ENCODE results near the gene STIL.

Gene STIL

DNA sequence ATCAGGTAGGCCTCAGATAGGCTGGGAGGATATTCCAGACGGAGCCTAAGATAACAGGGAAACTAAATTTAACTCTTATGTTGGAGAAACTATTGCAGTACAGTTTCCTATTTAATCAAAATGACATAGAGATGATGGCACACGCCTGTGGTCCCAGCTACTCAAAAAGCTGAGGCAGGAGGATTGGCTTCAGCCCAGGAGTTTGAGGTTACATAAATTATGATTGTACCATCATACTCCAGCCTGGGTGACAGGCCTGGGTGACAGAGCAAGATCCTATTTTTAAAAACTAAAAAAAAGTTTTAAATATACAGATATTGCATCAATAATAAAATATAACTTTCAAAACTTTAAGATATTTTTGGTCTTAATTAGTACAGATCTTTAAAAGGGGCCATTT, 56.7 kb downstream of the STIL start:
- TF ChIP-seq GATA2 (IDR thresholded peaks at IDR 0.05; ENCODE audit: low read depth, low read length): no peak
- TF ChIP-seq GATA3 (IDR thresholded peaks at IDR 0.05; ENCODE audit: low read depth, low read length): no peak

DNA sequence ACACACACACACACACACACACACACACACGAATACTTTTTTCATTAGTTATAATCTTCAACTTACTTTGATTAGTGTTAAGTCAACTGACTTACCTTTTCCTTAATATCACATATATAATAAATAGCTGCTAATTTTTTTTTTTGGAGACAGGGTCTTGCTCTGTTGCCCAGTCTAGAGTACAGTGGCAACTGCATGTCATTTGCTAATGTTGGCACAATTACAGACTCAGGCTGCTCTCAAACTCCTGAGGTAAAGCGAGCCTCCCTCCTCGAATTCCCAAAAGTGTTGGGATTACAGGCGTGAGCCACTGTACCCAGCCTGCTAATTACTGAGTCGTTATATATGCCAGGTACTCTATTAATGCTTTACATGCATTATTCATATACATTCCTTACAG, 61.2 kb downstream of the STIL start:
- TF ChIP-seq GATA2 (IDR thresholded peaks at IDR 0.05; ENCODE audit: low read depth, low read length) (no peak), GATA3 (IDR thresholded peaks at IDR 0.05; ENCODE audit: low read depth, low read length) (no peak)

DNA sequence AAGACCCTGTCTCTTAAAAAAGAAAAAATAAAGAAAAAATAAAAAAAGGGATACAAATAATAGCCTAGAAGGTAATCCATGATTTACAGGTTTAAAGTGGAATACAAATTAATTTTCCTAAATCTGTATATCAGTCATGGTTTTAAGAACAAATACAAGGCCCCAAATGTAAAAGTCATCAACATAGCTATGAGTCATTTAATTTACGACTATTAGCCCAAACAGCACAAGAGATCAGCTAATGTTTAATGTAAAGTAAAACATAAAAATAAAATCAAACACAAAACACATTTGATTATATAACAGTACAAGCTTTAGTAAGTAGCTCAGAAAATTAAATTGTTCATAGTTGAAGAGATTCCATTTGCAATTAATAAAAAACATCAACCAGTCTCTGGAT, 61.6 kb downstream of the STIL start:
- TF ChIP-seq GATA3 (IDR thresholded peaks at IDR 0.05; ENCODE audit: low read depth, low read length): no peak
- no peak for TF ChIP-seq GATA2 (IDR thresholded peaks at IDR 0.05; ENCODE audit: low read depth, low read length)

DNA sequence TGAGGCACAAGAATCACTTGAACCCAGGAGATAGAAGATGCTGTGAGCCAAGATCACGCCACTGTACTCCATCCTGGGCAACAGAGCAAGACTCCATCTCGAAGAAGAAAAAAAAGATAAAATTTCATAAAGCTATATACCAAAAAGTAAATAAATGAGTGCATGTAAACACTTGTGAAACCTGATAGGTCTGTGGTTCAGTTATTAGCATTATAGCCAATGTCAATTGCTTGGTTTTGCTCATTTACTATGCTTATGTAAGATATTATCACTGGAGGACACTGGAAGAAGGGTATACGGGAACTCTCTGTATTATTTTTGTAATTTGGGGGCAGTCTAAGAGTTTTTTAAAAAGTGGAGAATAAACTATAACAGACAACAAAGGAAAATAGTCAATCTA, 64.2 kb downstream of the STIL start:
- TF ChIP-seq GATA2 (IDR thresholded peaks at IDR 0.05; ENCODE audit: low read depth, low read length) (no peak), GATA3 (IDR thresholded peaks at IDR 0.05; ENCODE audit: low read depth, low read length) (no peak)

DNA sequence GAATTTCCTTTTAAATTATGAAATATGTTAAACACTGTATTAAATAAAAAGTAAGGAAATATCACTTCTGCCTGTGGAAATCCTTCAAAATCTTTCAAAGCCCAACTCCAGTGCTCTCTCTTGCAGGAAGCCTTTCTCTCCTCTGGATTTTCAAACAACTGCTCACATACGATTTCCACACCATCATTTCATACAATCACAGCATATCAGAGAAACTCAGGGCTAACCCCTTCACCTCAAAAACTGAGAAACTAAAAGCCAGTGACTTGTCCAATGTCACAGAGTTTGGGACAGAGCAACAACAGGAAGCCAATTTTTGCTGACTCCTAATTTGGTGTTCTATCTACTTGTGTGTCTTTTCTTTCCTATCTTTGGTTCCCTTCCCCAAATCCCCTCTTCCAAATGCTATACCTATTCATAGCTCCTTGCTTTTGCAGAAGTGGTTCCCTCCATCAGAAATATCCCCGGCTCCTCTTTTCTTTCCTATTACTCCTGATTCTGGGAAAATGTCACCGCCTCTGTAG, 69.5 kb downstream of the STIL start:
- TF ChIP-seq GATA3 (IDR thresholded peaks at IDR 0.05; ENCODE audit: low read depth, low read length) (no peak), GATA2 (IDR thresholded peaks at IDR 0.05; ENCODE audit: low read depth, low read length) (no peak)

DNA sequence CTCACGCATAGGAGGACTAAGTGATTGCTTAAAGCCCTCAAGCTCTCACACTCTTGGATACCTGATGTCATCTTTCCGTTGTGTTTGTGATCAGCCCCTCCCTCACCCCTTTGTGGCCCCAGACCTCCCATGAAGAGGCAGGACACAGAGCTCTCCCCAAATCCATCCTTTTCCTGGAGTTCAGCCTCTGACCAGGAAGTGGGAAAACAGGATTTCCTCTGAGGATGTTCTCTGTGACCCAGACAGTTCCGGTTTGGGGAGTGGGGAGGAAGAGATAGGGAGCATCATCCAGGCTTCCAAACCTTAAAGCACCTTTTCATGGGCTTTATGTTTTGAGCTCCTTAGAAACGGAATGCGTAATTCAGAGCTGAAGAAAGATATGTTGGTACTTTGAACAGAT, 70.0 kb downstream of the STIL start:
- TF ChIP-seq GATA3 (IDR thresholded peaks at IDR 0.05; ENCODE audit: low read depth, low read length): no peak
- no peak for TF ChIP-seq GATA2 (IDR thresholded peaks at IDR 0.05; ENCODE audit: low read depth, low read length)

DNA sequence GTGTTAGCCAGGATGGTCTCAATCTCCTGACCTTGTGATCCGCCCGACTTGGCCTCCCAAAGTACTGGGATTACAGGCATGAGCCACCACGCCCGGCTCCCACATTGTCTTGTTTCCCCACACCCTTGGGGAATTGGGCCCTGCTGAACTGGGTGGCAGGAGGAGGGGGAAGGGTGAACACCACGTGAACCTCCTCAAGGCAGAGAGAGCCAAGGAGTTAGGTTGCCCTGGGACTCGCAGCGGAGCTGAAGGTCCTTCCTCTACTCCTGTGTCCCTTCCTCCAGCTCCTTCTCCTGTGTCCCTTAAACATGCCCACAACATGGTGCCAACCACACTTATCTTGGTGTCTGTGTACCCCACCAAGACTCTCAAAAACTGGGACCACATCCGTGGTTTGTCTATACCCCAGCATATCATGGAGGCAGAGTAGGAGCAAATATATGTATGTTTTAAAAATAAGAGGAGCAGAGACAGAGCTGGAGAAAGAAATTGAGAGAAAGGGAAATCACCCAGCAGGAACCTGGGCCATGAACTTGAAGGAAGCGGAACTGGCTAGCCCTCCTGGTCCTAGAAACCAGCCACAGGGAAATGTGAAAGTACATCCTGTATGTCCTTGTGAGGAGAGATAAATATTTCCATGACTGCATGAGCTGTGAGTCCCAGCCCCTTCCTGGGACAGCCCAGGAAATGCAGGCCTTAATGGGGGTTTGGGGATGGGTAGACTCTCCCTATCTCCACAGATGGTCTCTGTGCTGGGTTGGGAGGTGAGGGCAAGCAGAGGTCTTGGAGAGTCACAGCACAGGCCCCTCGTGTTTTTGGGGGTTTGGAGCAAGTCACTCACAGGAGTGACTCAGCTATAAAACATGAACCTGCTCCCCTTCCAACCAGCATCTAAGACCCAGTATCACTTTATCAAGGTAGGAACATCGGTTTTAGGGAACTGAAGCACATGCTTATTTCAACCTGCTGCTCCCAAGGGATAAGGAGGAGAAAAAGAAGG, 72.5 kb downstream of the STIL start:
- TF ChIP-seq GATA2 (IDR thresholded peaks at IDR 0.05; ENCODE audit: low read depth, low read length) (no peak), GATA3 (IDR thresholded peaks at IDR 0.05; ENCODE audit: low read depth, low read length) (no peak)

DNA sequence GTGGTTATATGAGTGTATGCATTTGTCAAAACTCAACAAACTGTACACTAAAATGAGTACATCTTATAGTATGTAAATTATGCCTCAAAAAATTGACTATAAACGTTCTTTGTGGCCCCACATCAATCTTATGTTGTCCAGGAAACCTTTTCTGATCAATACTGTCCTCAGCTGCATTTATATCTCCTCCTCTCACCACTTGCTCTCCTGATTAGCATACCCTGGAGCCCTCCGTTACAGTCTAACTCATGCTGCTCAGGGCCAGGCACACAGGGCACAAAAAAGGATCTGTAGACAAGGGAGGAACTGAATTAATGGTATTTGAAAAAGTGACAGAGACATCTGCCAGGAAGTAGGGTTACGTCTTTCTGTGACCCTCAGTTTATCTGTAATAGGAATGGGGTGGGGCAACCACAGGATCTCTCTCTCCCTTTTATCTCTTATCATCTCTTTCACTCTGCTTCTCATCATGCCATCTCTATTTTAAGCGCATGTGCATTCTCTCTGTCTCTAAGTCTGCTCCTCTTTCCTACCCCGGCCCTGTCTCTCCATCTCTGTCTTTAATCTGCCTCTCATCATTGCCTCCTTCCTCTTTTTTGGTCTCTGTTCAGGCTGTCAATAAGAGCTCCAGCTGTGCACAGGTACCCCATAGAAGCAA, 74.9 kb downstream of the STIL start:
- TF ChIP-seq GATA2 (IDR thresholded peaks at IDR 0.05; ENCODE audit: low read depth, low read length) (no peak), GATA3 (IDR thresholded peaks at IDR 0.05; ENCODE audit: low read depth, low read length) (no peak)

DNA sequence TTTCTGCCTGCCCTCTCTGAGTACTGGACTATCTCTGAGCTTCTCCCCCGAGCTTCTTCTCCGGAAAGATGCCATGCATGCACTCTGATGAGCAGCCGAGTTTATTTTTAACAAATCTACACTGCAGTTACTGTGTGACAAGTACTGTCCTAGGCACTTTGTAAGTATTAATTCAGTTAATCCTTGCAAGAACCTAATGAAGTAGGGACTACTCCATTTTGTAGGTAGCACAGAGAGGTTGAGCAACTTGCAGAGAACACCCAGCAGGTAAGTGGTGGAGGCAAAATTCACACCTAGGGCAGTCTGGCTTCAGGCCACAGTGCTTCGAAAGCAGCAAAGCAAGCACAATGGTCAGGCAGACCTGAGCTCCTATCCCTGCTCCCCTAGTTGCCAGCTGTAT, 78.1 kb downstream of the STIL start:
- TF ChIP-seq GATA3 (IDR thresholded peaks at IDR 0.05; ENCODE audit: low read depth, low read length) (no peak), GATA2 (IDR thresholded peaks at IDR 0.05; ENCODE audit: low read depth, low read length) (no peak)

DNA sequence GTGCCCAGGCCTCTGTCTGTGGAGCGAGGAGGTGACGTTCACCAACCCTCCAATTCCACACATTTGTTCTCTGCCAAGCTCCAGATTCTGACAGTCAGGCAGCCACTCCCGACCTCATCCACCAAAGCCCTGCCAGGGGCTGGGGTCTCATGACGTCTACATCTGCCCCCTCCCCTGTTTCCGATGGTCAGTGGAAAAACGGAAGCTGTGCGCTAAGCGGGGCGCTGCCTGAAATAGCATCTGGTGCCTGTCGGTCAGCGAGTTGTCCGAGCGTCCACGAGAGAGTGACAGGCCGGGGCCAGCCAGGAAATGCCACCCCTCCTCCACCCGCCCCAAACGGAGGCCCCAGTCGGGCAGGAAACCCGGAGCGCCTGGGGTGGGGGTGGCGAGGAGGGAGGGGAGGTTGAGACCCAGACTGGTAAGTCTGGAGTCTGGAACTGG, 78.7 kb downstream of the STIL start:
- TF ChIP-seq GATA2 (IDR thresholded peaks at IDR 0.05; ENCODE audit: low read depth, low read length): no peak

DNA sequence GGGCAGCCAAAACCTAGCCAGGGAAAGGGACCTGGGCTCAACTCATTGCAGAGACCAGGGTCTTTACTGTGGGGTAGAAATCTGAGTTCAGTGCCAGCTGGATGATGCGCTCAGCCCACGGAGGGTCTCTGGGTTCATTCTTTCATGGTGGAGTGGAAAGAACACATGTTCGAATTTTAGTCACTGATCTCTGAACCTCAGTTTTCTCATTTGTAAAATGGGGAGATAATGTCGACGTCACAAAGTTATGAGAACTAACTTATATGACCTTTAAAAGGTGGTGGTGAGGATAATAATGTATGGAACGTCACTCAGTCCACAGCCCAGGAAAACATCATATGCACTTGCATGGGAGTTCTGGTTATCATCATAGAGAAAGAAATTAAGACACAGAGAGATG, 80.8 kb downstream of the STIL start:
- no peak for TF ChIP-seq GATA2 (IDR thresholded peaks at IDR 0.05; ENCODE audit: low read depth, low read length)
- TF ChIP-seq GATA3 (IDR thresholded peaks at IDR 0.05; ENCODE audit: low read depth, low read length): no peak

DNA sequence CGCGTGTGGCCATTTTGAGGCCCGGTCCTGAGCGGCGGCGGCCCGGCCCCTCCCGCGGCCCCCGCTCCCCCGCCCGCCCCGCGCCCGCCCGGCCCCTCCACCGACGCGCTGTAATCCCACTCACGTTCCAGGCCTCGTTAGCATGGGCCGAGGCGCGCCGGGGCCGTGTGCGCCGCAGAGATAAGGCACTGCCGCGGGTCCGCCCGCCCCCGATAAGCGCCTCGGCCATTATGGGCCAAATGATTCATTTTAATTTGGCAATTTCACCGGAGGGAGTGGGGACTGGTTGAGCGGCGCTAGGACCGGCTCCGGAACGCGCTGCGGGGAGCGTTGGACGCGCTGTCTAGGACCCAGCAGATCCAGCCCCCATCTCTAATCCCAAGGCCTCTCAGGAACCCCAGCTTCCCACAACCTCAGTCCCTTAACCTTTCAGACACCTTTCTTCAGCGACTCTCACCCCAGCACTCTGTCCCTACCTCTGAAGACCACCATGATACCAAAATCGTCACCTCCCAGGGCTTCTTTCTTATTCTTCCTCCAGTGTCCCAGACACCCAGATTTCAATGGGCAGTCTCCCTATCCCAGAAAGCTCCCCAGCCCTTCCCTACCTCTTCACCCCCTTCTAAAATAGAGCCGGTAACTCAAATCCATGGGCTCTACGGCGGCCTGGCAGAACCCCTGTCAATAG, 81.6 kb downstream of the STIL start, which contains the start of gene TAL1:
TAL1 (minus strand) TSS at position 39 of the 688 bp plus-strand sequence. CDS start 6,337 bp downstream, outside the sequence.
- TF ChIP-seq GATA2 (IDR thresholded peaks at IDR 0.05; ENCODE audit: low read depth, low read length) (peak; percentile 50; the same call in 1 of the 2 replicates), GATA3 (IDR thresholded peaks at IDR 0.05; ENCODE audit: low read depth, low read length) (no peak)

DNA sequence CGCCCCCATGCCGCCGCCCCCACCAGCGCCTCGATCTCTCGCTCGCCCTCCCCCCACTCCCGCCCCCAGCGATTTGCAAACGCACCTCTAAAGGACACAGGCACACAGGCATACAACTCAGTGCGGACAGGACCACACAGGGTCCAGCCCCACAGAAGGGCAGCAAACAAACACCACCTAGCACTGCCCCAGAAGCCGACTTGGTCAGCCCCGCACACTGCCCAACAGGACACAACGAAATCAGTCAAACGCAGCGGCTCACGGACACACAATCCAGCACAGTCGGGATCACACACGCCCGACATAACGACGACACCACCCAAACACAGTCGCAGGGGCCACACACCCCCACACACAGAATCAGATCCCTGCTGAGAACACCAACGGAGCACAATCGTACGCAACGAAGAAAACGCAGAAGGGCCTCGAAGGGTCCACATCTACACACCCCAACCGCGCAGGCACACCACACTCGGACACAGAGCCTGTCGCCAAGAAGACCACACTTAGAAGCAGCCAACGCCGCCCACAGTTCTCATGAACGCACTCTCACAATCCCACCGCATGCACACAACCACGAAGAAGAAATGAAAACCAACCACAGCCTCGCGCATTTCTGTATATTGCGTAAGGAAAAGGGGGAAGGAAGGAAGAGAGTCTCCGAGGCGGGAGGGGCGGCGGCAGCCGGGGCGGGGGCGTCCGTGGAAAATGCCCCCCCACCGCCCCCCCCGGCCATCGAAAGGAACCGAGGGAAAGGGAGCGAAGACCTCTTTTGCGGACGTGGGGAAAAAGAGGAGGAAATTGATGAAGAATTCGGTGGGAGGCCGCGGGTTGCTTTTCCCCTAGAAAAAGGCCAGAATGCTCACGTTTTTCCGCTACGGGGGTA, 82.4 kb downstream of the STIL start:
- TF ChIP-seq GATA3 (IDR thresholded peaks at IDR 0.05; ENCODE audit: low read depth, low read length): no peak
- no peak for TF ChIP-seq GATA2 (IDR thresholded peaks at IDR 0.05; ENCODE audit: low read depth, low read length)
